Measurements from ENCODE around the gene TRMT112. TPM values are rescaled to one million over a fixed set of nuclear protein-coding genes. Genes with fewer than 3 reads are reported as not detected.

Gene TRMT112
- total RNA-seq, result 100 to 1,000 TPM; 228 to 435 (median 237) TPM

GRCh38 chr11:64317325-64317960, at the start of gene TRMT112:
Gene TRMT112 (minus strand): TSS chr11:64317559. CDS start chr11:64317526, 33 bp downstream.
- intact Hi-C loops (cut with DNase I), result no loop called here
- Histone ChIP-seq H3K27me3 (no peaks in the 10 kb centered on the region), H3K4me1 (peaks cover 15 to 41% of the 10 kb centered on the region in 2 donors), H3K9me3 (no peaks in the 10 kb centered on the region), H3K4me3 (replicated peaks in 1 of 3) (peak within 1 kb of the TSS; percentile 81 to 95 (median 90)), H3K27ac (peak within 1 kb of the TSS; percentile 97 to 100 (median 99)), H3K36me3 (peaks cover 11 to 23% of the 10 kb centered on the region in 2 donors)
- DNase-seq, result peak; percentile 99
- TF ChIP-seq CTCF (IDR thresholded peaks at IDR 0.05) (no peak), POLR2A (IDR thresholded peaks at IDR 0.05) (peak in 1 of 2 donors; percentile 85)
- WGBS, 2 donors, result 0% methylated on average over 20 to 31 of the region's 43 CpGs

GRCh38 chr11:64366751-64367150, 49.4 kb upstream of the TRMT112 start:
- H3K36me3 ChIP-seq, result peaks cover 36 to 62% of the 10 kb centered on the region in 2 donors
- H3K27ac ChIP-seq, result no peak overlapping the region
- 88 to 93% methylated on average over 1 of the region's 1 CpG for whole genome bisulfite sequencing, 2 donors
- H3K4me3 ChIP-seq (replicated peaks in 1 of 3), result no peak overlapping the region
- TF ChIP-seq CTCF (IDR thresholded peaks at IDR 0.05), result no peak
- no peak for TF ChIP-seq POLR2A (IDR thresholded peaks at IDR 0.05)
- no peak for DNase-seq
- no peaks in the 10 kb centered on the region for H3K27me3 ChIP-seq
- no peaks in the 10 kb centered on the region for H3K4me1 ChIP-seq
- intact Hi-C loops (cut with DNase I), result no loop called here
- H3K9me3 ChIP-seq, result no peaks in the 10 kb centered on the region

GRCh38 chr11:64364911-64365310, 47.6 kb upstream of the TRMT112 start:
- Histone ChIP-seq H3K27me3 (no peaks in the 10 kb centered on the region), H3K27ac (no peak overlapping the region), H3K36me3 (peaks cover 39 to 70% of the 10 kb centered on the region in 2 donors), H3K4me1 (peaks cover 3 to 5% of the 10 kb centered on the region in 2 donors), H3K9me3 (no peaks in the 10 kb centered on the region), H3K4me3 (replicated peaks in 1 of 3) (no peak overlapping the region)
- no peak for TF ChIP-seq POLR2A (IDR thresholded peaks at IDR 0.05)
- TF ChIP-seq CTCF (IDR thresholded peaks at IDR 0.05), result no peak
- WGBS, 2 donors, result 91 to 93% methylated on average over 4 of the region's 4 CpGs
- intact Hi-C loops (cut with DNase I), result no loop called here
- no peak for DNase-seq

- Histone ChIP-seq H3K4me1 (peaks cover 8 to 10% of the 10 kb centered on the region in 2 donors), H3K27ac (no peak overlapping the region), H3K27me3 (no peaks in the 10 kb centered on the region), H3K36me3 (peaks cover 39 to 66% of the 10 kb centered on the region in 2 donors), H3K4me3 (replicated peaks in 1 of 3) (no peak overlapping the region), H3K9me3 (no peaks in the 10 kb centered on the region)
- intact Hi-C loops (cut with DNase I), result no loop called here
- 93 to 94% methylated on average over 6 of the region's 6 CpGs for WGBS, 2 donors
- TF ChIP-seq CTCF (IDR thresholded peaks at IDR 0.05) (no peak), POLR2A (IDR thresholded peaks at IDR 0.05) (no peak)
- no peak for DNase-seq
These were observed 47.1 kb upstream of the TRMT112 start for GRCh38 chr11:64364435-64364834.

GRCh38 chr11:64362339-64362738, 45.0 kb upstream of the TRMT112 start:
- no peak for TF ChIP-seq CTCF (IDR thresholded peaks at IDR 0.05)
- no peak for TF ChIP-seq POLR2A (IDR thresholded peaks at IDR 0.05)
- Histone ChIP-seq H3K4me3 (replicated peaks in 1 of 3) (no peak overlapping the region), H3K27ac (no peak overlapping the region), H3K4me1 (peaks cover 21 to 23% of the 10 kb centered on the region in 2 donors), H3K27me3 (no peaks in the 10 kb centered on the region), H3K36me3 (peaks cover 30 to 51% of the 10 kb centered on the region in 2 donors), H3K9me3 (no peaks in the 10 kb centered on the region)
- DNase-seq, result no peak
- intact Hi-C loops (cut with DNase I), result no loop called here
- 93 to 96% methylated on average over 10 of the region's 10 CpGs for WGBS, 2 donors

All from thyroid gland (tissue), 4 donors.